ENCODE results near the gene CAMKMT.

Gene CAMKMT

DNA sequence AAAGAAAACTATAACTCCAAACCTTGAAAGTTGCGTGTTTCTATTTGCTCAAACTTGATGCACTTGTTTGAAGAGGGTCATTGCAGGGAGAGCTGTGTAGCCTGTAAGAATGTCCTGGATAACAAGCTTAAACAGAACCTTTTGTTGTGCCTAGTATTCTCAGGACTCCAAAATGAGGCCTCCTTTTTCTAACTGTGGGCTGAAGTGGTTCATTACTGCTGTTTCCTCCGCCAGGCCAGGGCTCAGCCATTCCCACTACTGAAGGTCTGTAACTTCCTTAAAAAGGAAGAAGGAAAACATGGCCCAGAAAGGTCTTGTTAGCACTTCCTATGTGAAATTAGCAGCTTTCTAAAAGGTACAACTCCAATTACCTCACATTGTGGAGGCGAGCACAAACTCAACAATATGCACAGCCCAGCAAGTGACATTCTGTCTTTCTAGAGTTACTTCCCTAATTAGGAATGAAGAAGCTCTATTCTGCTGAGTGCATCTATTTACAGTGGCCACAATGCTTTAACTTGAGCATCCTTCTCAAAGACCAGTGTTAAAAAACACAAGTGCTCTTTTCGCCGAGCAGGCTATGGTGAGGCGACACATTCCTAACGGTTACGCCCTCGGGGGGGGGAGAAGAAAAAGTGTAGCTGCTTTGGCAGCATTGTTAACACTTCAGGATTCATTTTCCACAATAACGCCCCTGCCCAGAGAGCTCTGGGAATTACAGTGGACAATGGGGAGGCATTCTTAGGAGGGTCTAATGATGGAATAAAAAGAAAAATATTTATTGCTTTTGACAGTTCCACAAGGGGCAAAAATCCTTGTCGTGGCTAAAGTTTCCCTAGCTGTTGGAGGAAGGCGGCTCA, 442.9 kb downstream of the CAMKMT start:
- Histone ChIP-seq H3K27me3 (replicated peaks; ENCODE audit: control insufficient read depth, insufficient read depth, low read length, poor library complexity, severe bottlenecking) (peaks cover 25% of the 10 kb centered on the region), H3K9me3 (ENCODE audit: control insufficient read depth, low read length) (no peaks in the 10 kb centered on the region), H3K27ac (ENCODE audit: insufficient read depth, low read length, poor library complexity, severe bottlenecking) (no peak overlapping the region), H3K36me3 (ENCODE audit: control insufficient read depth, insufficient read depth, low read length) (no peaks in the 10 kb centered on the region), H3K4me3 (ENCODE audit: insufficient read depth, low read depth, low read length, poor library complexity, severe bottlenecking) (no peak overlapping the region), H3K4me1 (ENCODE audit: control insufficient read depth, insufficient read depth, low read length, poor library complexity, severe bottlenecking) (peaks cover 11% of the 10 kb centered on the region)
- no peak for DNase-seq

DNA sequence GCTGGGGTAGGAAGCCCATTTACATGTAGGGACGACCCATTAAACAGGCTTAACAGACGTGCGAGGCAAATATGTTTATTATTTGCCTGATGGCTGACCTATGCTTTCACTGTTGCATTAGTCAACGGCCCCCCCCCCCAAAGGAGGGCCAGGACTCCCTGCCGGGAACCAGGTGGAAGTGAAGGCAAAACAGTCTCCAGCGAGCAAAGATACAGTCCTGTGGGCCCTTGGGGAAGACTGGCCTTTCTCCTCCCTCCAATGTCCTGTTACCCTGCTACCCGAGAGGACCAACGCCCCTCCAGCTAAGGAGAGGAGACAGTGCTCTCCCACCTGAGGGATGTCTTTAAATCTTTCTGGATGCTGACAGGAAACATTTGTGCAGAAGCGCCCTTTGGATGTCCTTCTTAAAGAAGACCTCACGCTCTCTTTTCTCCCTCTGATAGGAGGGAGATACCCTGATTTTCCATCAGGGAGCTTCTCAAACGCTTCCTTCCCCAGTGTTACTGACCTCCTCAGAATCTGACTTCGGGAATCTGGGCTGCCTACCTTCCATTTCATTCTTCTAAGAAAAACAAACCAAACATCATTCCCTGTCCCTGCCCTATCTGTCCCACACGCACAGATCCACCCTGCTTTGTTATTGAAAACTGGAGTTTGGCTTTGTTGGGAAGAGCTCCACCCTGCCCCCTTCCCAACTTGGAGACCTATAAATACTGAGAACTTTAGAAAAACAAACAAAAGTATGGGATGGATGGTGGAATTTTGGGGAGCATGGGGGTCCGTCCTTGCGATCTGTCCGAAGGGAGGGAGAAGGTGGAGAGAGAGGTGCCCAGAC, 443.9 kb downstream of the CAMKMT start:
- peaks cover 11% of the 10 kb centered on the region for H3K4me1 ChIP-seq (ENCODE audit: control insufficient read depth, insufficient read depth, low read length, poor library complexity, severe bottlenecking)
- H3K4me3 ChIP-seq (ENCODE audit: insufficient read depth, low read depth, low read length, poor library complexity, severe bottlenecking): no peak overlapping the region
- no peaks in the 10 kb centered on the region for H3K9me3 ChIP-seq (ENCODE audit: control insufficient read depth, low read length)
- H3K27ac ChIP-seq (ENCODE audit: insufficient read depth, low read length, poor library complexity, severe bottlenecking): no peak overlapping the region
- no peaks in the 10 kb centered on the region for H3K36me3 ChIP-seq (ENCODE audit: control insufficient read depth, insufficient read depth, low read length)
- no peak for DNase-seq
- H3K27me3 ChIP-seq (replicated peaks; ENCODE audit: control insufficient read depth, insufficient read depth, low read length, poor library complexity, severe bottlenecking): peaks cover 18% of the 10 kb centered on the region

DNA sequence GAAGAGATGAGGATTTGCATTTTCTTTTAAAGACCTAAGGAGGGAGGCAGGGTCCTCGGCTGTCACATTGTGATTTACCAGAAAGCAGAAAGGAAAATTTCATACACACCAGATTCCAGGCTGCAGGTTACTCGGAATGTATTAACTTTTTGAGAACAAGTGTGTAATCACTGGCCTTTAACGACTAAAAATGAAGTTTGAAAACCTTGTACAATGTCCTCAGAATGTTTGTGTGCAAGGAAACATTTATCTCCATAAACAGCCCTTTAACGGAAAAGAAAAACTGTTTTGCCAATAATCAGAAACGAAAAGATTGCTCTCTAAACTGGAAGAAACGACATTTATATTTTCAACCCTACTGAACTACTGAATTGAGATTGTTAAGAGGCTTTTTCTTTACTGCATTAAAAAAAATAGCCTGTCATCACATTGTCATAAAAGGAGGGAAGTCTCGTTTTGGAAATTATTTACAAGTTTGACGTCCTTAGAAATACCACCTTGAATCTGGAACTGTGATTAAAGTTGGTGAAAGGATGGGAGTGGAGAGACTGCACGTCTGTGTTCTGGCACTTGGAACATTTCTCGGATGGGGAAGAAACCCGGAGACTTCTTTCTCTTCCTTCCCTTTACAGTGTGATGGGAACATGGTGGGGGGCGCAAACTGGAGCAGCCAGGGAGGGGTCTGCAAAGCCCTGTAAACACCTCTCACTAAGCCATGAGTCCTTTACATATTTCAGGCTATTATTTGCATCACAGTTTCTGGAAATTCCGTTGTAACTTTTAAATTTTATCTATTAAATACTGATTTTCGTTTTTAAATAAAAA, 445.7 kb downstream of the CAMKMT start:
- Histone ChIP-seq H3K27ac (ENCODE audit: insufficient read depth, low read length, poor library complexity, severe bottlenecking) (no peak overlapping the region), H3K4me3 (ENCODE audit: insufficient read depth, low read depth, low read length, poor library complexity, severe bottlenecking) (no peak overlapping the region), H3K4me1 (ENCODE audit: control insufficient read depth, insufficient read depth, low read length, poor library complexity, severe bottlenecking) (no peaks in the 10 kb centered on the region), H3K27me3 (replicated peaks; ENCODE audit: control insufficient read depth, insufficient read depth, low read length, poor library complexity, severe bottlenecking) (peaks cover 5% of the 10 kb centered on the region), H3K36me3 (ENCODE audit: control insufficient read depth, insufficient read depth, low read length) (no peaks in the 10 kb centered on the region), H3K9me3 (ENCODE audit: control insufficient read depth, low read length) (no peaks in the 10 kb centered on the region)
- no peak for DNase-seq

DNA sequence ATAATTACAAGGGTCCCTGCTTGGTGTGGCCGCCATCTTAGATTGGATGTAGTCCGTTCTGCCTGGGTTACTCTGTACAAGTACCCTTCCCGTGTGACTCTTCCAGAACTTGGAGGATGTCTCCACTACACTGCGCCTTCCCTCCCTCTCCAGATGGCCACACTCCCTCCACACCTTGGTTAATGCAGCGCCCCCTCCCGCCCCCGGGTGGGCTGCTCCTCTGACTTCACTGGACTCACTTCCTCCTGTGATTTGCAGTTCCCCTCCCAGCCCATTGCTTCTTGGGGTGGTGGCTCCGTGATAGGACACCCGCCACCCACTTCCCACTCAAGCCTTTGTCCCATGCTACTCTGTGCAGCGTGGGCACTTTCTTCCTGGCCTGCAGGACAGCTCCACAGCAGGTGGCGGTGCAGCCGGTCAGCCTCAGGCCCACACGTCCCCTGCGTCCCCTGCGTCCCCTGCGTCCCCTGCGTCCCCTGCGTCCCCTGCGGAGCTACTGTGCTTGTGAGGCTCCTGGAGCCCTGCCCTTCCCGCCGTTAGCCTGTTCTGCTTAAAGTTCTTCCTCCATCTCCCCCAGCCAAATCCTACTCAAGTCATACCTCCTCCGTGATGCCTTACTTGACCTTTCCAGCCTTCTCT, 449.3 kb downstream of the CAMKMT start:
- H3K27me3 ChIP-seq (replicated peaks; ENCODE audit: control insufficient read depth, insufficient read depth, low read length, poor library complexity, severe bottlenecking): peaks cover 5% of the 10 kb centered on the region
- H3K27ac ChIP-seq (ENCODE audit: insufficient read depth, low read length, poor library complexity, severe bottlenecking): no peak overlapping the region
- no peaks in the 10 kb centered on the region for H3K9me3 ChIP-seq (ENCODE audit: control insufficient read depth, low read length)
- H3K4me3 ChIP-seq (ENCODE audit: insufficient read depth, low read depth, low read length, poor library complexity, severe bottlenecking): no peak overlapping the region
- DNase-seq: no peak
- no peaks in the 10 kb centered on the region for H3K36me3 ChIP-seq (ENCODE audit: control insufficient read depth, insufficient read depth, low read length)
- no peaks in the 10 kb centered on the region for H3K4me1 ChIP-seq (ENCODE audit: control insufficient read depth, insufficient read depth, low read length, poor library complexity, severe bottlenecking)

DNA sequence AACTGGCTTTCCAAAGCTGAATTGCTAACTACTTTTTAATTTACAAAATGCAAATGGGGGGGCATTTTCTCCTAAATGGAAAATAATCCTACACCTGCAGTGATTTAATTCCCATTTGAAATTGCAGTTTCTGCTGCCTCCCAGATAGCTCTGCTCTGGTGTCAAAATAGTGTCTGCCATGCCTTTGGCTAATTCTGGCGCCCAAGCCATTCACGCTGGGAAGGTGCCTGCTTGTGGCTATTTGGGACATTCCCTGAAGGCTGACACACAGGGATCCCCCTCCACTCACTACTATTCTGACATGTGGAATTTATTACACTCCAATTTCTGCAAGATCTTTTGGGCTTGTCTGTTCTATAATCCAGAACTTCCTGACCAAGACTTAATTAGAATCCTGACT, 451.4 kb downstream of the CAMKMT start:
- no peaks in the 10 kb centered on the region for H3K9me3 ChIP-seq (ENCODE audit: control insufficient read depth, low read length)
- H3K27ac ChIP-seq (ENCODE audit: insufficient read depth, low read length, poor library complexity, severe bottlenecking): no peak overlapping the region
- no peak overlapping the region for H3K4me3 ChIP-seq (ENCODE audit: insufficient read depth, low read depth, low read length, poor library complexity, severe bottlenecking)
- H3K36me3 ChIP-seq (ENCODE audit: control insufficient read depth, insufficient read depth, low read length): no peaks in the 10 kb centered on the region
- H3K4me1 ChIP-seq (ENCODE audit: control insufficient read depth, insufficient read depth, low read length, poor library complexity, severe bottlenecking): no peaks in the 10 kb centered on the region
- H3K27me3 ChIP-seq (replicated peaks; ENCODE audit: control insufficient read depth, insufficient read depth, low read length, poor library complexity, severe bottlenecking): peaks cover 5% of the 10 kb centered on the region
- no peak for DNase-seq

DNA sequence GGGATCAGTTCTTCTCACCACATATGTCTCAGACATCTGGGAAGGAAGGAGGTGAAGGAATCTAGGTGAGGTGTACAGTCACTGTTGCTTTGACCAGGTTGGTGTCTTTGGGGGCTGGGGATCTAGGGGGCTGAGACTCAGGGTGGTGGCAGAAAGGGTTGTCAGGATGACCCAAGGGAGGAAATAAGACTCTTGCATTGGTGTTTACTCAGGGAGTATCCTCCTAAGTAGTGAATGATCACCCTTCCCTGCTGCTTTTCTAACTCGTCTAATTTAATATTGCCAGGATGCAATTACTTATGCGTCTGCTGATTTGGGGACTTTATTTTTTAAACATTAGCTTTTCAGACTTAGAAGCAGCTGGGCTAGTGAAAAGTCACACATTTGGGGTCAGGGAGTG, 451.9 kb downstream of the CAMKMT start:
- no peaks in the 10 kb centered on the region for H3K9me3 ChIP-seq (ENCODE audit: control insufficient read depth, low read length)
- DNase-seq: no peak
- no peak overlapping the region for H3K27ac ChIP-seq (ENCODE audit: insufficient read depth, low read length, poor library complexity, severe bottlenecking)
- H3K4me1 ChIP-seq (ENCODE audit: control insufficient read depth, insufficient read depth, low read length, poor library complexity, severe bottlenecking): no peaks in the 10 kb centered on the region
- H3K4me3 ChIP-seq (ENCODE audit: insufficient read depth, low read depth, low read length, poor library complexity, severe bottlenecking): no peak overlapping the region
- no peaks in the 10 kb centered on the region for H3K36me3 ChIP-seq (ENCODE audit: control insufficient read depth, insufficient read depth, low read length)
- H3K27me3 ChIP-seq (replicated peaks; ENCODE audit: control insufficient read depth, insufficient read depth, low read length, poor library complexity, severe bottlenecking): peaks cover 5% of the 10 kb centered on the region

DNA sequence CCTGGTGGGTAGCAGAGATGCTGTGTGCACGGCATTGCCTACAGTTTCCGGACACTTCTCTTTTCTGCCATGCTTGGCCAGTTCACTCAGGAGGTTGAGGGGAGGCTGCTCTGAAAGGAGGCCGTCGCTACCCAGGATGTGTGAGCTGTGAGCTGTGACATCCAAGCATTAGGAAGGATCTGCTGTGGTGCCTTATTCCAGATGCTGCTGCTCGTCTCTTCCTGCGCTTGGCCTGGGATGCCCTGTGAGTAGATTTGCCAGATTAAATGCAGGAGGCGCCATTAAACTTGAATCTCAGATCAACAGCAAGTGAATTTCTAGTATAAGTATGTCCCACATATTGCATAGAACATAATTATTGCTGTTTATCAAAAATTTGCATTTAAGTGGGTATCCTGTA, 455.5 kb downstream of the CAMKMT start:
- no peak for DNase-seq
- Histone ChIP-seq H3K4me1 (ENCODE audit: control insufficient read depth, insufficient read depth, low read length, poor library complexity, severe bottlenecking) (no peaks in the 10 kb centered on the region), H3K36me3 (ENCODE audit: control insufficient read depth, insufficient read depth, low read length) (no peaks in the 10 kb centered on the region), H3K27ac (ENCODE audit: insufficient read depth, low read length, poor library complexity, severe bottlenecking) (no peak overlapping the region), H3K27me3 (replicated peaks; ENCODE audit: control insufficient read depth, insufficient read depth, low read length, poor library complexity, severe bottlenecking) (peaks cover 5% of the 10 kb centered on the region), H3K9me3 (ENCODE audit: control insufficient read depth, low read length) (no peaks in the 10 kb centered on the region), H3K4me3 (ENCODE audit: insufficient read depth, low read depth, low read length, poor library complexity, severe bottlenecking) (no peak overlapping the region)

DNA sequence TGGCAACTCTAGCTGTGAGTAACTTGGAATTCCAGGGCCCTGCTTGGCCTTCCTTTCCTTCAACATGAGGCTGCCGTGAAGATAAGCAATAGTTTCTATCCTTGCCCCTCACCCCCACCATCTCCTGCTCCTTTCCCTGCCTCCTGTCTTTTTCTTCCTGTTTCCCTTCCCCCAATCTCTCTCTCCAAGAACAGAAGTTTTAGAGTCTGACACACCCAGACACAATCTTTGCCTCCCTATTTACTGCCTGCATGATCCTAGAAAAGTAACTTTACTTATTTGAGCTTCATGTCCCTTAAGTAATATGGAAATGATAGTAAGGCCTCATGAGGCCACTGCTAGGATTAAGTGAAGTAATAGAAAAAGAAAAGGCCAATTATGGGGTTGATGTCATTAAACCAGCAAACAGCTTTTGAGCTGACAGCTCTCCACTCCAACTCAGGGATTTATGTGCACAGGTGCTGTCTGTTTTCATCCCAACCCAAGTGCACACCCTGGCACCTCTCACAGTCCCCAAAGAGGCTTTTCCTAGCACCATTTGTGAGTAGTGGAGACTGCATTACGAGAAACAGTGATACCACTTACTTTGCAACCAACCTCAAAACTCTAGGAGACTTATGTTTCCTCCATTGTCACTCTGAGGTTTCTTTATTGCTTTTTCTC, 456.1 kb downstream of the CAMKMT start:
- Histone ChIP-seq H3K36me3 (ENCODE audit: control insufficient read depth, insufficient read depth, low read length) (no peaks in the 10 kb centered on the region), H3K4me1 (ENCODE audit: control insufficient read depth, insufficient read depth, low read length, poor library complexity, severe bottlenecking) (no peaks in the 10 kb centered on the region), H3K9me3 (ENCODE audit: control insufficient read depth, low read length) (no peaks in the 10 kb centered on the region), H3K27me3 (replicated peaks; ENCODE audit: control insufficient read depth, insufficient read depth, low read length, poor library complexity, severe bottlenecking) (peaks cover 5% of the 10 kb centered on the region), H3K4me3 (ENCODE audit: insufficient read depth, low read depth, low read length, poor library complexity, severe bottlenecking) (no peak overlapping the region), H3K27ac (ENCODE audit: insufficient read depth, low read length, poor library complexity, severe bottlenecking) (no peak overlapping the region)
- no peak for DNase-seq

DNA sequence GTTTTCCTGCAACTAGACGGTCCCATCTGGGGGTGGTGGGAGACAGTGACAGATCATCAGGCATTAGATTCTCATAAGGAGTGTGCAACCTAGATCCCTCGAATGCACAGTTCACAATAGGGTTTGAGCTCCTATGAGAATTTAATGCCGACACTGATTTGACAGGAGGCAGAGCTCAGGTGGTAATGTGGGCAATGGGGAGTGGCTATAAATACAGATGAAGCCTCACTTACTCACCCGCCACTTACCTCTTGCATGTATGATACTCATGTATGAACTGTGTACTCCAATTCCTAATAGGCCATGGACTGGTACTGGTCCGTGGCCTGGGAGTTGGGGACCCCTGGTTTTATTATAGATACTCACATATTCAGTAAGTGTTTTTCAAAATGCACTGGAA, 457.3 kb downstream of the CAMKMT start:
- Histone ChIP-seq H3K27ac (ENCODE audit: insufficient read depth, low read length, poor library complexity, severe bottlenecking) (no peak overlapping the region), H3K4me1 (ENCODE audit: control insufficient read depth, insufficient read depth, low read length, poor library complexity, severe bottlenecking) (no peaks in the 10 kb centered on the region), H3K9me3 (ENCODE audit: control insufficient read depth, low read length) (no peaks in the 10 kb centered on the region), H3K4me3 (ENCODE audit: insufficient read depth, low read depth, low read length, poor library complexity, severe bottlenecking) (no peak overlapping the region), H3K27me3 (replicated peaks; ENCODE audit: control insufficient read depth, insufficient read depth, low read length, poor library complexity, severe bottlenecking) (peaks cover 5% of the 10 kb centered on the region), H3K36me3 (ENCODE audit: control insufficient read depth, insufficient read depth, low read length) (no peaks in the 10 kb centered on the region)
- no peak for DNase-seq
